K562 (cell line): ENCODE measurements around the gene FOXN1. TPM values are rescaled to one million over a fixed set of nuclear protein-coding genes. Genes with fewer than 3 reads are reported as not detected.

Source experiments
- ATAC-seq: fragments of 200-7000 bp; cut with Tn5 transposase; 3 replicates; pipeline ENCODE4 v1.9.1; 2020; ENCODE audit warnings: moderate library complexity
- BruUV-seq: library from RNA; stranded (reverse); fragments of 400-500 nt; replicated peaks from 2 replicates; lab custom pipeline; 2021; lab: Mats Ljungman, UMichigan
- CTCF ChIA-PET: fragments of 300-600 bp; formaldehyde crosslinking; extraction: SDS; loops from one replicate; lab custom pipeline; 2021; ENCODE audit warnings: low intra/inter-chr PET ratio; lab: Yijun Ruan, JAX
- POLR2A ChIA-PET: fragments of 300-600, 350-650 bp; sonication (Branson Sonifier 250); formaldehyde crosslinking; extraction: SDS; loops from one replicate; lab custom pipeline; 2021; ENCODE audit warnings: antibody characterized with exemption, inconsistent platforms; lab: Yijun Ruan, JAX
- DNase-seq, 4 experiments: peaks; one replicate each; pipeline versions ENCODE4 v3.0.0 to v3.0.0-alpha.2; 2011 to 2018; ENCODE audit warnings: low spot score in 3 of 4, mixed read lengths in 3 of 4; ENCODE audit errors: extremely low read depth in 1 of 4
- FAIRE-seq: peaks from 2 replicates; lab custom pipeline; 2011; peaks lifted over from hg19 to GRCh38; lab: Jason Lieb, UNC
- H2AFZ ChIP-seq: 2 replicates; pipeline ENCODE4 v1.6.0; 2011; ENCODE audit warnings: low read depth, low read length, control low read depth, inconsistent platforms
- H3K27ac ChIP-seq: fragments of 200-600 bp; 3 replicates; pipeline ENCODE4 v1.8.0; 2011; ENCODE audit warnings: low read depth, mild to moderate bottlenecking, control low read depth, inconsistent platforms, low read length, moderate library complexity, mixed read lengths; ENCODE audit errors: extremely low read depth
- H3K27me3 ChIP-seq, 2 experiments: fragments of 300-600 bp in 1 of 2; 2 replicates in 1 of 2; 3 replicates in 1 of 2; pipeline versions ENCODE4 v1.6.0 to v1.8.0; 2011; ENCODE audit warnings: inconsistent platforms in 2 of 2, low read length in 2 of 2, mild to moderate bottlenecking in 1 of 2, mixed read lengths in 1 of 2, moderate library complexity in 1 of 2; ENCODE audit not compliant: control insufficient read depth in 2 of 2, insufficient read depth in 2 of 2
- H3K36me3 ChIP-seq: fragments of 300-600 bp; 3 replicates; pipeline ENCODE4 v1.8.0; 2011; ENCODE audit warnings: mild to moderate bottlenecking, low read length, inconsistent platforms; ENCODE audit not compliant: control insufficient read depth, insufficient read depth
- H3K4me1 ChIP-seq, 2 experiments: fragments of 200-600 bp in 1 of 2; replicated peaks in 1 of 2; 2 replicates in 1 of 2; 3 replicates in 1 of 2; pipeline versions ENCODE4 v1.5.1 to v1.8.0; 2011; ENCODE audit warnings: inconsistent platforms in 2 of 2, low read length in 2 of 2, mild to moderate bottlenecking in 1 of 2, mixed read lengths in 1 of 2, moderate library complexity in 1 of 2; ENCODE audit not compliant: control insufficient read depth in 2 of 2, insufficient read depth in 2 of 2
- H3K4me2 ChIP-seq: 2 replicates; pipeline ENCODE4 v1.6.1; 2011; ENCODE audit warnings: low read length, control low read depth, inconsistent platforms, mixed read lengths; ENCODE audit not compliant: insufficient read depth
- H3K4me3 ChIP-seq: fragments of 200-600 bp; sonication (generic), shearing (Covaris generic); 2 replicates; pipeline ENCODE4 v1.5.1; 2016; ENCODE audit warnings: control low read depth, inconsistent platforms
- H3K79me2 ChIP-seq: fragments of 200-600 bp; 3 replicates; pipeline ENCODE4 v1.8.0; 2011; ENCODE audit warnings: low read length, inconsistent platforms; ENCODE audit not compliant: control insufficient read depth, insufficient read depth
- H3K9ac ChIP-seq, 2 experiments: 2 replicates each; pipeline versions ENCODE4 v1.6.0 to v1.6.1; 2011; ENCODE audit warnings: low read depth in 2 of 2, low read length in 2 of 2, control low read depth in 1 of 2, inconsistent platforms in 1 of 2, mild to moderate bottlenecking in 1 of 2, mixed read lengths in 1 of 2; ENCODE audit not compliant: insufficient read depth in 1 of 2
- H3K9me1 ChIP-seq: one replicate; pipeline ENCODE4 v1.6.0; 2011; ENCODE audit warnings: inconsistent platforms, mild to moderate bottlenecking, low read length, moderate library complexity; ENCODE audit not compliant: control insufficient read depth, insufficient read depth
- H3K9me3 ChIP-seq: replicated peaks from 2 replicates; pipeline ENCODE4 v1.5.1; 2011; ENCODE audit warnings: low read depth, low read length, inconsistent platforms; ENCODE audit not compliant: control insufficient read depth, insufficient read depth
- H4K20me1 ChIP-seq: replicated peaks from 2 replicates; pipeline ENCODE4 v1.6.1; 2011; ENCODE audit warnings: low read length, inconsistent platforms, mixed read lengths; ENCODE audit not compliant: control insufficient read depth, insufficient read depth
- GABPA ChIP-seq: fragments of 200-800 bp; sonication (Bioruptor generic); conservative IDR thresholded peaks from 2 replicates; pipeline ENCODE4 v1.6.1; 2016; ENCODE audit warnings: low read depth, missing genetic modification characterization, missing compliant biosample characterization
- MIER1 ChIP-seq: fragments of 450-650 bp; IDR thresholded peaks from 2 replicates; pipeline ENCODE4 v1.6.1; 2016; ENCODE audit warnings: antibody characterized with exemption, mild to moderate bottlenecking, low read depth
- NCOA6 ChIP-seq: fragments of 450-650 bp; IDR thresholded peaks from 2 replicates; pipeline ENCODE4 v1.6.1; 2017; ENCODE audit warnings: mild to moderate bottlenecking
- NFRKB ChIP-seq: fragments of 450-650 bp; IDR thresholded peaks from 2 replicates; pipeline ENCODE4 v1.6.1; 2016; ENCODE audit warnings: low read depth
- YY1 ChIP-seq, 3 experiments: IDR thresholded peaks; 2 replicates each; pipeline ENCODE4 v1.6.1; 2011; ENCODE audit warnings: low read length in 2 of 3, mild to moderate bottlenecking in 2 of 3, moderate library complexity in 2 of 3, borderline replicate concordance in 1 of 3, control low read depth in 1 of 3, low read depth in 1 of 3; ENCODE audit not compliant: insufficient read depth in 3 of 3, insufficient replicate concordance in 2 of 3, control insufficient read depth in 1 of 3, insufficient read length in 1 of 3; ENCODE audit errors: extremely low read depth in 1 of 3
- ZNF263 ChIP-seq: sonication (generic); formaldehyde crosslinking; IDR thresholded peaks from 2 replicates; pipeline ENCODE4 v1.8.0; 2022; ENCODE audit warnings: mild to moderate bottlenecking, missing genetic modification reagents, borderline replicate concordance
- ZNF57 ChIP-seq: fragments of 450-650 bp; formaldehyde crosslinking; IDR thresholded peaks from 2 replicates; pipeline ENCODE4 v1.4.0; 2020; ENCODE audit warnings: mild to moderate bottlenecking, moderate library complexity
- WGBS: fragments of 100-300 bp; shearing (Covaris generic); methylation state at CpG from one replicate; pipeline ENCODE4 v1.1.6; 2016; ENCODE audit warnings: low coverage, mixed read lengths; ENCODE audit not compliant: insufficient coverage; ENCODE audit errors: missing lambda C conversion rate; 5-methylcytosine and 5-hydroxymethylcytosine counted together
- in situ Hi-C: fragments of 300-500 bp; cut with MboI; formaldehyde crosslinking; loops from 4 replicates; pipeline ENCODE4 v1.15.0; 2018; ENCODE audit warnings: inconsistent platforms, mixed read lengths
- intact Hi-C: fragments of 100-400 bp; cut with micrococcal nuclease; formaldehyde crosslinking; loops from 2 replicates; pipeline ENCODE4 v1.14.2; 2022
- polyA plus RNA-seq, 8 experiments: library from polyadenylated mRNA; depleted of rRNA in 4 of 8; stranded (reverse) in 5 of 8; unstranded in 3 of 8; fragments of >200 nt; fragmentation: Nextera tagmentation in 2 of 8; fragmentation: Illumina TruSeq in 1 of 8; extraction: Ambion mirVana in 2 of 8; extraction: Trizol in 1 of 8; gene quantifications; 2 replicates each; pipeline versions ENCODE4 v1.2.1 to v1.2.3, GENCODE V29; 2011 to 2014; ENCODE audit warnings: inconsistent platforms in 1 of 8, missing spikeins in 1 of 8
- total RNA-seq, 7 experiments: library from RNA; depleted of rRNA in 6 of 7; stranded (reverse); fragments of >200 nt in 6 of 7; fragmentation: Illumina TruSeq in 2 of 7; extraction: Trizol in 2 of 7; gene quantifications; 2 replicates each; pipeline versions ENCODE4 v1.2.1 to v1.2.3, GENCODE V29; 2011 to 2021; ENCODE audit warnings: low replicate concordance in 1 of 7
- TF ChIP-seq, protein P1 (sequence below): fragments of 250-450 bp; sonication (Bioruptor Pico); IDR thresholded peaks from 2 replicates; pipeline ENCODE4 v1.8.0; 2021; ENCODE audit warnings: moderate library complexity, mild to moderate bottlenecking, inconsistent platforms
- TF ChIP-seq, protein P2 (sequence below): fragments of 450-650 bp; IDR thresholded peaks from 2 replicates; pipeline ENCODE4 v1.6.1; 2016; ENCODE audit warnings: low read depth, mild to moderate bottlenecking, moderate library complexity
- TF ChIP-seq, protein P3 (sequence below): sonication (generic); formaldehyde crosslinking; IDR thresholded peaks from 2 replicates; pipeline ENCODE4 v1.8.1; 2023; ENCODE audit warnings: mild to moderate bottlenecking, missing genetic modification reagents

FOXN1 gene
- total and polyA plus RNA-seq, 9 of the 15 experiments (the other 6 are each of a cell fraction or from before 2014, with no cell fraction given) = not detected

DNA sequence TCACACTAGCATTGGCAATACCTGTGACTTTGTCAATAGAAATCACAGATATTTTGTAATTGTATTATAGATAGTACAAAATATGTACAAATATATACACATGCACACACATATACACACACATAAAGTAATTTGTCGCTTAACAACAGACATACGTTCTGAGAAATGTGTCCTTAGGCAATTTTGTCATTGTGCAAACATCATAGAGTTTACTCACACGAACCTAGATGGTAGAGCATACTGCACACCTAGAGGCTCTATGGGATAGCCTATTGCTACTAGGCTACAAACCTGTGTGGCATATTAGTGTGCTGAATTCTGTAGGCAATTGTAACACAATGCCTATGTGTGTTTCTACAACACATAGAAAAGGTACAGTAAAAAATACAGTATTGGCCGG lies 35.3 kb downstream of the FOXN1 start:
- POLR2A ChIA-PET = interaction anchor here (0.6 kb wide), 1 partner anchor 49 kb away, joined by 3 read pairs; no protein-coding TSS in a partner anchor
- DNase-seq = no peak
- intact Hi-C loops (no loop called here), in situ Hi-C loops (no loop called here)
- H3K9me1 ChIP-seq = no peaks in the 10 kb centered on the region
- no peaks in the 10 kb centered on the region for H3K9me3 ChIP-seq
- H4K20me1 ChIP-seq = peaks cover 5% of the 10 kb centered on the region; the same call in 1 of the 2 replicates
- 26% methylated on average over 4 of the region's 4 CpGs for WGBS
- CTCF ChIA-PET = interaction anchor here (1.8 to 5.1 kb wide), 2 partner anchors 47 to 781 kb away, joined by 7 to 69 read pairs; no protein-coding TSS in a partner anchor
- H3K9ac ChIP-seq = no peak overlapping the region
- H3K27me3 ChIP-seq = peaks cover 4 to 29% of the 10 kb centered on the region in 2 experiments; a peak in 3 of 5 replicates
- H2AFZ ChIP-seq = no peak overlapping the region
- no peaks in the 10 kb centered on the region for H3K36me3 ChIP-seq
- no peak overlapping the region for H3K27ac ChIP-seq
- FAIRE-seq = no peak
- no TSS peak for BruUV-seq
- peaks cover 0 to 3% of the 10 kb centered on the region in 2 experiments; a peak in 2 of 5 replicates for H3K4me1 ChIP-seq
- ATAC-seq = no peak
- no peak for TF ChIP-seq MIER1
- TF ChIP-seq, protein P1, sequence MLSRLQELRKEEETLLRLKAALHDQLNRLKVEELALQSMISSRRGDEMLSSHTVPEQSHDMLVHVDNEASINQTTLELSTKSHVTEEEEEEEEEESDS = no peak
- TF ChIP-seq ZNF57 (CRISPR knock-in tag) = no peak
- no peak for TF ChIP-seq YY1 (IDR thresholded peaks at IDR 0.05; ENCODE audit: borderline replicate concordance in 1 of 3, control insufficient read depth in 1 of 3, extremely low read depth in 1 of 3, insufficient read depth in 3 of 3, insufficient read length in 1 of 3, insufficient replicate concordance in 2 of 3, low read depth in 1 of 3, low read length in 2 of 3)
- no peak for TF ChIP-seq ZNF263 (CRISPR knock-in tag)
- no peak for TF ChIP-seq NCOA6
- no peak for TF ChIP-seq NFRKB
- TF ChIP-seq, protein P2, sequence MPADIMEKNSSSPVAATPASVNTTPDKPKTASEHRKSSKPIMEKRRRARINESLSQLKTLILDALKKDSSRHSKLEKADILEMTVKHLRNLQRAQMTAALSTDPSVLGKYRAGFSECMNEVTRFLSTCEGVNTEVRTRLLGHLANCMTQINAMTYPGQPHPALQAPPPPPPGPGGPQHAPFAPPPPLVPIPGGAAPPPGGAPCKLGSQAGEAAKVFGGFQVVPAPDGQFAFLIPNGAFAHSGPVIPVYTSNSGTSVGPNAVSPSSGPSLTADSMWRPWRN = no peak
- TF ChIP-seq, protein P3, sequence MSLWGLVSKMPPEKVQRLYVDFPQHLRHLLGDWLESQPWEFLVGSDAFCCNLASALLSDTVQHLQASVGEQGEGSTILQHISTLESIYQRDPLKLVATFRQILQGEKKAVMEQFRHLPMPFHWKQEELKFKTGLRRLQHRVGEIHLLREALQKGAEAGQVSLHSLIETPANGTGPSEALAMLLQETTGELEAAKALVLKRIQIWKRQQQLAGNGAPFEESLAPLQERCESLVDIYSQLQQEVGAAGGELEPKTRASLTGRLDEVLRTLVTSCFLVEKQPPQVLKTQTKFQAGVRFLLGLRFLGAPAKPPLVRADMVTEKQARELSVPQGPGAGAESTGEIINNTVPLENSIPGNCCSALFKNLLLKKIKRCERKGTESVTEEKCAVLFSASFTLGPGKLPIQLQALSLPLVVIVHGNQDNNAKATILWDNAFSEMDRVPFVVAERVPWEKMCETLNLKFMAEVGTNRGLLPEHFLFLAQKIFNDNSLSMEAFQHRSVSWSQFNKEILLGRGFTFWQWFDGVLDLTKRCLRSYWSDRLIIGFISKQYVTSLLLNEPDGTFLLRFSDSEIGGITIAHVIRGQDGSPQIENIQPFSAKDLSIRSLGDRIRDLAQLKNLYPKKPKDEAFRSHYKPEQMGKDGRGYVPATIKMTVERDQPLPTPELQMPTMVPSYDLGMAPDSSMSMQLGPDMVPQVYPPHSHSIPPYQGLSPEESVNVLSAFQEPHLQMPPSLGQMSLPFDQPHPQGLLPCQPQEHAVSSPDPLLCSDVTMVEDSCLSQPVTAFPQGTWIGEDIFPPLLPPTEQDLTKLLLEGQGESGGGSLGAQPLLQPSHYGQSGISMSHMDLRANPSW (CRISPR knock-in tag) = no peak
- TF ChIP-seq GABPA (tag) = no peak
- no peaks in the 10 kb centered on the region for H3K79me2 ChIP-seq
- H3K4me3 ChIP-seq = no peak overlapping the region
- H3K4me2 ChIP-seq = no peak overlapping the region
